ENCODE measurements around the gene PCBD1.

The PCBD1 gene

DNA sequence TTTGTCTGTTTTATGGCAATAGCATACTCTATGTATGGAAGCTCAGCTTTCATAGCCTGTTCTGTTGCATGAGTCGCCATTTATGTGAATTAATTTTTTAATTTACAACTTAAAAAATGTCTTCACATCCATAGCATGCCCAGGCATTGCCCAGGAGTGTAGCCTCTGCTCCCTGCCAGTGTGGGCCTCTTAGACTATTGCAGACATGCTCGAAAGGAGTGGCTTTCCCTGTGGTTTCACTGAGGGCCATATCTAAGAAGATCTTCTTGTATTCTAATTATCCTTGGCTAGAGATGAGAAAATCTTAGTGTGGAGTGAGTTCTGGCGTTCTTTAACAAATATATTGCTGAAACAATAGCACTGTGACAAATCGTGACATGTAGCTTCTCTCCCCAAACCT lies 35.3 kb downstream of the PCBD1 start:
- no peak for DNase-seq (ENCODE audit: extremely low spot score)
- CTCF ChIA-PET: no interaction called here
- no peak for TF ChIP-seq TARDBP (IDR thresholded peaks at IDR 0.05)
- no peak for TF ChIP-seq FOXA1 (IDR thresholded peaks at IDR 0.05)
- TF ChIP-seq FOXM1 (IDR thresholded peaks at IDR 0.05; ENCODE audit: borderline replicate concordance): no peak
- no peak for TF ChIP-seq ARNT (IDR thresholded peaks at IDR 0.05)
- no peak for TF ChIP-seq ELF4 (IDR thresholded peaks at IDR 0.05)
- TF ChIP-seq L3MBTL2 (conservative IDR thresholded peaks at IDR 0.05): no peak
- TF ChIP-seq, protein P1, sequence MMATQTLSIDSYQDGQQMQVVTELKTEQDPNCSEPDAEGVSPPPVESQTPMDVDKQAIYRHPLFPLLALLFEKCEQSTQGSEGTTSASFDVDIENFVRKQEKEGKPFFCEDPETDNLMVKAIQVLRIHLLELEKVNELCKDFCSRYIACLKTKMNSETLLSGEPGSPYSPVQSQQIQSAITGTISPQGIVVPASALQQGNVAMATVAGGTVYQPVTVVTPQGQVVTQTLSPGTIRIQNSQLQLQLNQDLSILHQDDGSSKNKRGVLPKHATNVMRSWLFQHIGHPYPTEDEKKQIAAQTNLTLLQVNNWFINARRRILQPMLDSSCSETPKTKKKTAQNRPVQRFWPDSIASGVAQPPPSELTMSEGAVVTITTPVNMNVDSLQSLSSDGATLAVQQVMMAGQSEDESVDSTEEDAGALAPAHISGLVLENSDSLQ (IDR thresholded peaks at IDR 0.05): no peak
- TF ChIP-seq BHLHE40 (IDR thresholded peaks at IDR 0.05; ENCODE audit: borderline replicate concordance): no peak
- no peak for TF ChIP-seq HDGF (IDR thresholded peaks at IDR 0.05; ENCODE audit: borderline replicate concordance)
- POLR2A ChIA-PET: no interaction called here

DNA sequence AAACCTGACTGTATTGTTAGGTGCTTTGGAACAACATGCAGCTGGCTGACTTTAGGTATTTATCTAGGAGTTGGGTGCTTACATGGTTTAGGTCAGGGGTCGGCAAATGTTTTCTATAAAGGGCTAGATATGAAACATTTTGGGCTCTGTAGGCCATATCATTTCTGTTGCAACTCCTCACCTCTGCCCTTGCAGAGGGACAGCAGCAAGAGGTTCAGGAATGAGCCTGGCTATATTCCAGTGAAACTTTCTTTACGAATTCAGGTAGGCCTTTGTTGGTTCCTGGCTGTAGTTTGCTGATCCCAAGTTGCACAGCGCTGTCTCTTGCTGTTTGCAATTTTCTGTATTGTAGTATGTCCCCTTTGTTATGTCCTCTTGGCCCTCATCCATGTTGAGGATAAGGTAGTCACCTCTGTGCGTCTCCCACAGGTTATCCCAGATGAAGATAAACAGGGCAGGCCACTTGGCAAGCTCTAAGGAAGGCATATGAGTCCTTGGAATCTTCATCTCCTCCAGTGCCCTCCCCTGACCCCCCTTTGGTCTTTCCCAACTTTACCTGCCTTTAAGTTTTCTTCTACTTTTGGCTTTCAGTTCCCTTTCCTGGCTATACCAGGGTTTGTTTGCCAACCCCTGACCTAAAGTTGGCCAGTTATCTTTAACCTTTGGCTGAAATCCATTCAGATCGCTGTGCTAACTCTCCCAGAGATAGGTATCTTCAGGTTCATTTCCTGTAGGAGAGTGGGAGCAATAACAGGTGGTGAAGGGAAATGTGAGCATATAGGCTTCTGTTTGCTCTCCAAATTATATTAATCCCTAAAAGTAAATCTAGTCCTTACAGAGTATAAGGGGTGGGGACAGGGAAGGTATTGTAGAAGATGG lies 36.5 kb downstream of the PCBD1 start:
- no peak for TF ChIP-seq TARDBP (IDR thresholded peaks at IDR 0.05)
- TF ChIP-seq L3MBTL2 (conservative IDR thresholded peaks at IDR 0.05): no peak
- no peak for TF ChIP-seq CTBP1 (IDR thresholded peaks at IDR 0.05; ENCODE audit: borderline replicate concordance)
- no peak for TF ChIP-seq BHLHE40 (IDR thresholded peaks at IDR 0.05; ENCODE audit: borderline replicate concordance)
- no peak for DNase-seq (ENCODE audit: extremely low spot score)
- ChIA-PET POLR2A (no interaction called here), CTCF (no interaction called here)

DNA sequence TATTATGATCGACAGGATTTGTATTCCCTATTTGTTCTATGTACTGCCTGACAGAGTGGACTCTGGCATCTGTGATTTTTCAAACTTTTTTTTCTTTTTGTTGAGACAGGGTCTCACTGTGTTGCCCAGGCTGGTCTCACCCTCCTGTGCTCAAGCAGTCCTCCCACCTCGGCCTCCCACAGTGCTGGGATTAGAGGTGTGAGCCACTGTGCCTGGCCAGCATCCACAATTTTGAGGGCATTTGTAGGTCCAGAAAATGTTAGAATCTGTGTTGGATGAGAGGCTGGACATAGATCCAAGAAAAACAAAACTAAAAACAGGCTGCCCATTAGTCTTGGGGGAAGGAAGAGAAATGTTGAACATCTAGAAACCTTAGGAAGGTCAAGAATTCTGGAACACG lies 38.3 kb downstream of the PCBD1 start:
- CTCF ChIA-PET: no interaction called here
- no peak for TF ChIP-seq SUZ12 (IDR thresholded peaks at IDR 0.05)
- no peak for TF ChIP-seq TARDBP (IDR thresholded peaks at IDR 0.05)
- TF ChIP-seq ARNT (IDR thresholded peaks at IDR 0.05): no peak
- TF ChIP-seq, protein P1 (IDR thresholded peaks at IDR 0.05): no peak
- TF ChIP-seq L3MBTL2 (conservative IDR thresholded peaks at IDR 0.05): no peak
- TF ChIP-seq ELF4 (IDR thresholded peaks at IDR 0.05): no peak
- TF ChIP-seq LEF1 (IDR thresholded peaks at IDR 0.05; ENCODE audit: borderline replicate concordance): no peak
- no peak for TF ChIP-seq NFRKB (IDR thresholded peaks at IDR 0.05)
- POLR2A ChIA-PET: no interaction called here
- no peak for DNase-seq (ENCODE audit: extremely low spot score)

DNA sequence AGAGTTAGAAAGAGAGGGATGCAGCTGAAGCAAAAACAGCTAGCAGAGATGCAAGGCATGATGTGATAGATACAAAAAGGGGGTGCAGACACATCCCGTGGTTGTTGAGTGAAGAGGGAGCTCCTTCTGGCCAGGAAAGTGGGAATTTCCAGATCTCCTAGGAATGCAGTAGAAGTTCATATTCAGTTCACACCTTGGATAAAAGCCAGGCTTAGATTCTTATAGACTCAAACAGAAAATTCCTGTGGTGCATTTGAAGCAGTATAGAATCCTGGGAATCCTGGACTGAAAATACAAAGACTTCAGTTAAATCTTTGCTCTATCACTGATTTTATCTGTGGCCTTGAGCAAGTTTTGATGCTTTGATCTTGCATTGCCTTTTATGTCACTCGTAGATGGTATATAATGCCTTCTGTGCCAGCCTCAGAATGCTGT lies 38.8 kb downstream of the PCBD1 start:
- ChIA-PET POLR2A (no interaction called here), CTCF (no interaction called here)
- no peak for TF ChIP-seq SP1 (IDR thresholded peaks at IDR 0.05)
- TF ChIP-seq, protein P1 (IDR thresholded peaks at IDR 0.05): no peak
- TF ChIP-seq TARDBP (IDR thresholded peaks at IDR 0.05): no peak
- TF ChIP-seq HDGF (IDR thresholded peaks at IDR 0.05; ENCODE audit: borderline replicate concordance): no peak
- no peak for TF ChIP-seq L3MBTL2 (conservative IDR thresholded peaks at IDR 0.05)
- no peak for TF ChIP-seq ARNT (IDR thresholded peaks at IDR 0.05)
- TF ChIP-seq SUZ12 (IDR thresholded peaks at IDR 0.05): no peak
- TF ChIP-seq FOXK2 (IDR thresholded peaks at IDR 0.05): no peak
- no peak for TF ChIP-seq LEF1 (IDR thresholded peaks at IDR 0.05; ENCODE audit: borderline replicate concordance)
- TF ChIP-seq FOXM1 (IDR thresholded peaks at IDR 0.05; ENCODE audit: borderline replicate concordance): no peak
- no peak for TF ChIP-seq BHLHE40 (IDR thresholded peaks at IDR 0.05; ENCODE audit: borderline replicate concordance)
- TF ChIP-seq FOXA1 (IDR thresholded peaks at IDR 0.05): no peak
- TF ChIP-seq NFRKB (IDR thresholded peaks at IDR 0.05): no peak
- no peak for TF ChIP-seq ZNF384 (IDR thresholded peaks at IDR 0.05)
- TF ChIP-seq CTBP1 (IDR thresholded peaks at IDR 0.05; ENCODE audit: borderline replicate concordance): no peak
- TF ChIP-seq ELF4 (IDR thresholded peaks at IDR 0.05): no peak
- no peak for DNase-seq (ENCODE audit: extremely low spot score)

DNA sequence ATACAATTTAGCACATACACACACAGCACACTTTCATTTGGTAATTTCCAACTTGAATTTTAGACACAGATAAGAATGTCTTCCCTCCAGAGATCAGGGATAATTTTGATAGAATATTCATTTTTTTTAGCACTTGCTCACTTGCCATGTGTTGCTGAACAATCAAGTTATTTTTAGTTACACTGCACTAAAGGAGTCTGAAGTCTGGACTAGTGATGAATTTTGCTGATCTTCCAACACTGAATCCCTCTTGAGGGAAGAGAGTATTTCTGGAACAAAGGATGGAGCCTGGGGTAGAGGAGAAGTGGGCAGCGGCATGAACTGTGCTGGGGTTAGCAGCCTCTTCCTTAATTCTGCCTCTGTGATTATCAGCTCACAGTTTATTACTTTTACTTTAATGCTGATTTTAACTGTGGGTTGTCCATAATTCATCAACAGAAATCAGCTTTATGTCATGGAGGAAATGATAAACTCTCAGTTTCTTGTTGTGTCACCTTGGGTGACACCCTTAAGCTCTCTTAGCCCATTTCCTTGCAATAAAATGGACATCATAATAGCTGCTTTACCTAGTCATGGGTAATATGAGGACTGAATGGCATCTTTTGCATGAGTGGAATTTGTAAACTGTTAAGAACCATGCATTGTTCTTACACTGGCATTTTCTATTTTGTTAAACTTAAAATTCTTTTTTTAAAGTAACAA lies 40.6 kb downstream of the PCBD1 start:
- POLR2A ChIA-PET: no interaction called here
- TF ChIP-seq BHLHE40 (IDR thresholded peaks at IDR 0.05; ENCODE audit: borderline replicate concordance) (no peak), TARDBP (IDR thresholded peaks at IDR 0.05) (no peak), LEF1 (IDR thresholded peaks at IDR 0.05; ENCODE audit: borderline replicate concordance) (no peak), SP1 (IDR thresholded peaks at IDR 0.05) (no peak), ELF4 (IDR thresholded peaks at IDR 0.05) (no peak), NFRKB (IDR thresholded peaks at IDR 0.05) (no peak), CTBP1 (IDR thresholded peaks at IDR 0.05; ENCODE audit: borderline replicate concordance) (no peak), ZNF384 (IDR thresholded peaks at IDR 0.05) (no peak), SUZ12 (IDR thresholded peaks at IDR 0.05) (no peak), FOXK2 (IDR thresholded peaks at IDR 0.05) (no peak), HDGF (IDR thresholded peaks at IDR 0.05; ENCODE audit: borderline replicate concordance) (no peak), L3MBTL2 (conservative IDR thresholded peaks at IDR 0.05) (no peak), ARNT (IDR thresholded peaks at IDR 0.05) (no peak), FOXA1 (IDR thresholded peaks at IDR 0.05) (no peak), FOXM1 (IDR thresholded peaks at IDR 0.05; ENCODE audit: borderline replicate concordance) (no peak)
- TF ChIP-seq, protein P1 (IDR thresholded peaks at IDR 0.05): no peak
- no peak for DNase-seq (ENCODE audit: extremely low spot score)
- CTCF ChIA-PET: no interaction called here

Measured in HEK293T (cell line).